Stimulated activated CD4-positive, alpha-beta T cell treated with anti-CD3 and anti-CD28 coated beads, Interleukin-1b, Interleukin-23, amount 100 ng/mL, for 4 hours (primary cell): Measurements from ENCODE around the gene CYBA.
"Not testable (repeated sequence)": the region's sequence is repeated elsewhere in the genome, so short reads cannot be mapped to it uniquely, and the experiment has no call there.

Experiments
- DNase-seq, 2 donors: peaks; one replicate each; pipeline ENCODE4 v3.0.0-alpha.2; 2020; ENCODE audit warnings: low read depth in 2 of 2

CYBA gene

GRCh38 chr16:88686439-88687253 lies 35.8 kb upstream of the CYBA start, which contains the start of gene SNAI3:
SNAI3 (minus strand) TSS chr16:88686507; CDS start chr16:88686406, 101 bp downstream.
- DNase-seq, result peak; percentile 79 to 85

GRCh38 chr16:88686062-88686438 lies 35.2 kb upstream of the CYBA start:
- DNase-seq, result no peak

GRCh38 chr16:88685156-88686061 lies 34.6 kb upstream of the CYBA start:
- DNase-seq, result peak; percentile 53 to 58

GRCh38 chr16:88684569-88685155 lies 33.8 kb upstream of the CYBA start:
- no peak for DNase-seq

GRCh38 chr16:88681709-88682451 lies 31.0 kb upstream of the CYBA start:
- no peak for DNase-seq

- DNase-seq, result no peak
These were observed 30.3 kb upstream of the CYBA start for GRCh38 chr16:88681084-88681680.

- DNase-seq, result no peak
These were observed 29.8 kb upstream of the CYBA start for GRCh38 chr16:88680554-88681083.

- no peak for DNase-seq
These were observed 27.5 kb upstream of the CYBA start for GRCh38 chr16:88678224-88678979.

GRCh38 chr16:88677721-88678120 lies 26.9 kb upstream of the CYBA start:
- no peak for DNase-seq

- DNase-seq, result no peak
These were observed 25.8 kb upstream of the CYBA start for GRCh38 chr16:88676502-88677242.

- DNase-seq, result no peak
These were observed 23.0 kb upstream of the CYBA start for GRCh38 chr16:88673716-88674379.

- no peak for DNase-seq
These were observed 21.9 kb upstream of the CYBA start for GRCh38 chr16:88672776-88673175.

GRCh38 chr16:88671806-88672205 lies 21.0 kb upstream of the CYBA start:
- DNase-seq, result no peak

- DNase-seq, result no peak
These were observed 19.1 kb upstream of the CYBA start for GRCh38 chr16:88669980-88670379.

GRCh38 chr16:88669493-88669892 lies 18.6 kb upstream of the CYBA start:
- DNase-seq, result not testable (repeated sequence)

GRCh38 chr16:88667461-88667860 lies 16.6 kb upstream of the CYBA start:
- no peak for DNase-seq

- no peak for DNase-seq
These were observed 14.7 kb upstream of the CYBA start for GRCh38 chr16:88665570-88665969.

GRCh38 chr16:88665148-88665547 lies 14.3 kb upstream of the CYBA start:
- DNase-seq, result no peak
